ENCODE measurements around the gene SUGCT.

GRCh38 chr7:40356871-40357709 is 222.3 kb downstream of the SUGCT start:
- TF ChIP-seq CTCF (IDR thresholded peaks at IDR 0.05) (no peak), POLR2A (IDR thresholded peaks at IDR 0.05) (no peak)
